Endothelial cell of umbilical vein (primary cell): ENCODE data around the gene NADSYN1. TPM values are rescaled to one million over a fixed set of nuclear protein-coding genes. Genes with fewer than 3 reads are reported as not detected.

Experiments
- BruUV-seq: library from RNA; stranded (reverse); fragments of 400-500 nt; replicated peaks from 2 replicates; lab custom pipeline; 2021; lab: Mats Ljungman, UMichigan
- CTCF ChIA-PET: fragments of 300-600, 350-600 bp; sonication (Branson Sonifier 250); formaldehyde crosslinking; loops from one replicate; lab custom pipeline; 2021; ENCODE audit warnings: antibody characterized with exemption, inconsistent platforms; lab: Charles Lee
- POLR2A ChIA-PET: fragments of 300-600, 350-600 bp; sonication (Branson Sonifier 250); formaldehyde crosslinking; loops from one replicate; lab custom pipeline; 2021; ENCODE audit warnings: antibody characterized with exemption, inconsistent platforms; lab: Charles Lee
- DNase-seq: peaks from one replicate; pipeline ENCODE4 v3.0.0-alpha.2; 2011; ENCODE audit warnings: low read depth, low spot score
- FAIRE-seq: peaks from 2 replicates; lab custom pipeline; 2011; peaks lifted over from hg19 to GRCh38; lab: Jason Lieb, UNC
- H2AFZ ChIP-seq: 2 replicates; pipeline ENCODE4 v1.6.0; 2012; ENCODE audit warnings: low read depth, low read length, control low read depth, inconsistent platforms
- H3K27ac ChIP-seq: 2 replicates; pipeline ENCODE4 v1.5.1; 2011; ENCODE audit warnings: low read depth, mild to moderate bottlenecking, control low read depth, low read length, moderate library complexity; ENCODE audit not compliant: insufficient read depth
- H3K27me3 ChIP-seq, 2 experiments: 2 replicates each; pipeline versions ENCODE4 v1.6.0 to v1.6.1; 2011; ENCODE audit warnings: low read length in 2 of 2, mixed read lengths in 1 of 2; ENCODE audit not compliant: control insufficient read depth in 2 of 2, insufficient read depth in 2 of 2
- H3K36me3 ChIP-seq, 2 experiments: 2 replicates in 1 of 2; 3 replicates in 1 of 2; pipeline ENCODE4 v1.5.1; 2011; ENCODE audit warnings: low read length in 2 of 2, mild to moderate bottlenecking in 1 of 2, moderate library complexity in 1 of 2; ENCODE audit not compliant: control insufficient read depth in 2 of 2, insufficient read depth in 2 of 2; ENCODE audit errors: extremely low read depth in 1 of 2
- H3K4me1 ChIP-seq: 3 replicates; pipeline ENCODE4 v1.5.1; 2011; ENCODE audit warnings: mild to moderate bottlenecking, low read length; ENCODE audit not compliant: control insufficient read depth, insufficient read depth; ENCODE audit errors: extremely low read depth
- H3K4me2 ChIP-seq: 2 replicates; pipeline ENCODE4 v1.6.1; 2011; ENCODE audit warnings: low read length, control low read depth, mixed read lengths; ENCODE audit not compliant: insufficient read depth
- H3K4me3 ChIP-seq, 3 experiments: fragments of 200-600 bp in 1 of 3; sonication (generic), shearing (Covaris generic) in 1 of 3; replicated peaks in 1 of 3; 2 replicates each; pipeline ENCODE4 v1.5.1; 2011 to 2016; ENCODE audit warnings: control low read depth in 3 of 3, low read length in 3 of 3, mild to moderate bottlenecking in 2 of 3, inconsistent platforms in 1 of 3, low read depth in 1 of 3, moderate library complexity in 1 of 3; ENCODE audit not compliant: insufficient read depth in 1 of 3
- H3K79me2 ChIP-seq: 2 replicates; pipeline ENCODE4 v1.6.0; 2012; ENCODE audit warnings: low read length, inconsistent platforms; ENCODE audit not compliant: control insufficient read depth, insufficient read depth
- H3K9ac ChIP-seq: replicated peaks from 2 replicates; pipeline ENCODE3; 2011; ENCODE audit warnings: low read length, control low read depth; ENCODE audit not compliant: insufficient read depth; ENCODE audit errors: extremely low read depth
- H3K9me1 ChIP-seq: replicated peaks from 3 replicates; pipeline ENCODE4 v1.6.0; 2011; ENCODE audit warnings: mild to moderate bottlenecking, low read length; ENCODE audit not compliant: control insufficient read depth, insufficient read depth; ENCODE audit errors: extremely low read depth
- H3K9me3 ChIP-seq: replicated peaks from 2 replicates; pipeline ENCODE4 v1.5.1; 2012; ENCODE audit warnings: low read length, inconsistent platforms; ENCODE audit not compliant: control insufficient read depth, insufficient read depth
- H4K20me1 ChIP-seq: replicated peaks from 2 replicates; pipeline ENCODE3; 2011; ENCODE audit warnings: mild to moderate bottlenecking, low read length; ENCODE audit not compliant: control insufficient read depth, insufficient read depth; ENCODE audit errors: extremely low read depth
- CTCF ChIP-seq, 2 donors: IDR thresholded peaks; 1 replicate in 1 of 2; 2 replicates in 1 of 2; pipeline ENCODE4 v1.5.1; 2011; ENCODE audit warnings: low read length in 2 of 2, mild to moderate bottlenecking in 2 of 2, moderate library complexity in 2 of 2, control low read depth in 1 of 2, inconsistent platforms in 1 of 2, low read depth in 1 of 2; ENCODE audit not compliant: insufficient read depth in 1 of 2; ENCODE audit errors: extremely low read depth in 1 of 2
- EZH2 ChIP-seq: IDR thresholded peaks from 2 replicates; pipeline ENCODE4 v1.6.1; 2012; ENCODE audit warnings: borderline replicate concordance, low read depth, mild to moderate bottlenecking, moderate library complexity, low read length, inconsistent platforms; ENCODE audit not compliant: severe bottlenecking
- FOS ChIP-seq: IDR thresholded peaks from 2 replicates; pipeline ENCODE4 v1.6.1; 2011; ENCODE audit warnings: mild to moderate bottlenecking, low read length, moderate library complexity, borderline replicate concordance; ENCODE audit not compliant: insufficient read depth
- GATA2 ChIP-seq: IDR thresholded peaks from 2 replicates; pipeline ENCODE4 v1.7.0; 2011; ENCODE audit warnings: low read depth, mild to moderate bottlenecking, moderate library complexity, mixed read lengths, low read length; ENCODE audit not compliant: insufficient read length, insufficient read depth
- JUN ChIP-seq: IDR thresholded peaks from 2 replicates; pipeline ENCODE4 v1.6.1; 2011; ENCODE audit warnings: borderline replicate concordance, low read depth; ENCODE audit not compliant: insufficient read length, insufficient read depth
- MAX ChIP-seq: IDR thresholded peaks from 2 replicates; pipeline ENCODE4 v1.6.1; 2011; ENCODE audit not compliant: insufficient read depth, insufficient read length
- MYC ChIP-seq: IDR thresholded peaks from one replicate; pipeline ENCODE4 v1.6.1; 2011; ENCODE audit warnings: mild to moderate bottlenecking, low read depth, low read length
- POLR2A ChIP-seq: IDR thresholded peaks from 2 replicates; pipeline ENCODE4 v1.6.1; 2012; ENCODE audit warnings: low read depth, mild to moderate bottlenecking, control low read depth, low read length
- POLR2AphosphoS5 ChIP-seq: IDR thresholded peaks from 2 replicates; pipeline ENCODE4 v1.6.1; 2012; ENCODE audit warnings: low read depth, mild to moderate bottlenecking, control low read depth, low read length, moderate library complexity; ENCODE audit not compliant: insufficient read depth
- dilution Hi-C: fragments of 300-500 bp; cut with MboI; formaldehyde crosslinking; loops from one replicate; pipeline ENCODE4 v1.15.0; 2019; ENCODE audit warnings: low sequenced_read_pairs; ENCODE audit not compliant: extremely low pct_ligation_motif_present
- intact Hi-C: fragments of 100-400 bp; cut with micrococcal nuclease; formaldehyde crosslinking; loops from one replicate; pipeline ENCODE4 v1.10.0; 2022
- polyA plus RNA-seq, 4 experiments: library from polyadenylated mRNA; depleted of rRNA in 3 of 4; stranded (reverse) in 3 of 4; unstranded in 1 of 4; fragments of >200 nt; gene quantifications; 2 replicates each; pipeline versions ENCODE4 v1.2.1 to v1.2.3, GENCODE V29; 2011 to 2012; ENCODE audit warnings: missing spikeins in 1 of 4
- total RNA-seq: library from RNA; stranded (reverse); gene quantifications from 2 replicates; pipeline ENCODE4 v1.2.3, GENCODE V29; 2021

NADSYN1 gene
- total and polyA plus RNA-seq, 2 donors (not counting 3 experiments of a cell fraction or from before 2014, with no cell fraction given), result 77.5 to 99.2 TPM

GRCh38 chr11:71476031-71476430, 23.0 kb downstream of the NADSYN1 start:
- no peak overlapping the region for H3K4me2 ChIP-seq
- dilution Hi-C loops, result no loop called here
- DNase-seq, result no peak
- H3K4me3 ChIP-seq, result no peak overlapping the region
- CTCF ChIA-PET, result no interaction called here
- H3K79me2 ChIP-seq, result no peaks in the 10 kb centered on the region
- intact Hi-C loops, result no loop called here
- H3K9me3 ChIP-seq, result no peaks in the 10 kb centered on the region
- H2AFZ ChIP-seq, result no peak overlapping the region
- POLR2A ChIA-PET, result no interaction called here
- H3K27ac ChIP-seq, result no peak overlapping the region
- no peak for TF ChIP-seq POLR2AphosphoS5
- TF ChIP-seq MAX, result no peak
- TF ChIP-seq JUN, result no peak
- no peak for TF ChIP-seq MYC
- no peak for TF ChIP-seq EZH2
- no peak for TF ChIP-seq FOS
- no peak for TF ChIP-seq CTCF (IDR thresholded peaks at IDR 0.05; ENCODE audit: extremely low read depth in 1 of 2, insufficient read depth in 1 of 2, low read depth in 1 of 2, low read length in 2 of 2)
- no peak for TF ChIP-seq POLR2A
- TF ChIP-seq GATA2, result no peak
- no peak overlapping the region for H3K9ac ChIP-seq
- H3K9me1 ChIP-seq, result no peaks in the 10 kb centered on the region
- no peaks in the 10 kb centered on the region for H3K4me1 ChIP-seq
- no peaks in the 10 kb centered on the region for H3K27me3 ChIP-seq
- FAIRE-seq, result no peak
- BruUV-seq, result no TSS peak
- no peaks in the 10 kb centered on the region for H4K20me1 ChIP-seq
- H3K36me3 ChIP-seq, result peaks cover 20 to 57% of the 10 kb centered on the region in 2 experiments
